Posterior cingulate gyrus (tissue), 11 donors: ENCODE measurements around the gene MOB3B.
A peak's percentile ranks its signal among the peaks of the same experiment; 100 is the strongest.

Experiments used
- DNase-seq, 10 donors: peaks; one replicate each; pipeline versions ENCODE4 v3.0.0 to v3.0.0-alpha.2; 2020 to 2021; ENCODE audit warnings: mixed read lengths in 3 of 10
- intact Hi-C: fragments of 100-400 bp; cut with DNase I; formaldehyde crosslinking; loops from one replicate; pipeline ENCODE4 v1.15.1; 2023

The MOB3B gene

DNA sequence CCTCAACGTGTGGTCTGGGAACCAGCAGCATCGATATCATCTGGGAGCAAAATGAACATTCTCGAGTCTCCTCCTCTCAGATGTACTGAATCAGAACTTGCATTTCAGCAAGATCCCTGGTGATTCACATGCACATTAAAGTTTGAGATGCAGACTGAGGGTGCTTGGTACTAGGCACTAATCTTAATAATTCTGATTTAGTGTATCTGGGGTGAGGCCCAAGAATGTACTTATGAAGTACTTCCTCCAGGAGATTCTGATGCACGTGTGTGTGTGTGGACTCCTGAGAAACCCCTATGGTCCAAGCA lies 176.5 kb downstream of the MOB3B start:
- DNase-seq, result no peak

GRCh38 chr9:27352457-27353165 lies 177.0 kb downstream of the MOB3B start:
- intact Hi-C loops, result no loop called here
- DNase-seq, result no peak

More for the DNA sequence above, 176.5 kb downstream of the MOB3B start:
- intact Hi-C loops, result no loop called here

GRCh38 chr9:27351438-27351837 lies 178.2 kb downstream of the MOB3B start:
- DNase-seq, result peak in 9 of 10 donors; percentile 55 to 95 (median 77)
- intact Hi-C loops, result no loop called here

DNA sequence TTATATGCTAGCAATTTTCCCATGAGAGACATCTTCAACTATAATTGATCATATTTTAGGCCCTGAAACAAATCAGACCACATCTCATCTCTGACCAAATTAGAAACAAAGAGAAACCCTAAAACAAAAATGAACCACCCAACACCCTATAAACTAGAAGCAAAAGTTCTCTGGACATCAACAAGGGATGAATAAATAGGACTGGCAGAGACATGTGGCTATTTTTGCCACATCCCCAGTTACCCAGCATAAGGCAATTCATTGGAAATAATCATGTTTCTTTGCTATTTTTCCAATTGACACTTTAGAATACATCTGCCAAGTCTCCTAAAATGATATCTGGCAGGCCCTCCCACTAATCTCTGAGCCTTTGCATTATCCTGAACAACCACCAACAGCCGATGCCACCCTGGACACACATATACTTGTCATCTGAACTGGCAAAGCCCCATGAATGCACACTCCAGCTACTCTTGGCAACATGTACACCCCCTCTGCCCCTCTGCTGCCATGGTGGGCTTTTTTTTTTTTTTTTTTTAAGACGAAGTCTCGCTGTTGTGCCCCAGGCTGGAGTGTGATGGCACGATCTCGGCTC lies 179.1 kb downstream of the MOB3B start:
- no peak for DNase-seq
- intact Hi-C loops, result no loop called here

DNA sequence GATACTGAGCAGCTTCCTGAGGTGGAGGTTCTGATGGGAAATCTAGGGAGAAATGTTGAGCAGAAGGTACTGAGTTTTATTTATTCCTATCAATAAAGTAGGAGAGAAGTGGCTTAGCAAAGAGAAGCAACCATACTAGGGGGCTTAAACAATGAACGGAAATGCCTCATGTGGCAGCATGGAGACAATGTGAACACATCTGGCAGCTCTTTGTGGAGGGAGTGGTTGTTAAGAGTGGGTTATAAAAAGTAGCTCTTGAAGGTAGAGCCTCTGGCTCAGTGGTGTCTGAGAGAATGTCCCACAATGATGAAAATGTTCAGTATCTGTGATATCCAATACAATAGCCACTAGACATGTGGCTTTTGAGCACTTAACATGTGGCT lies 179.9 kb downstream of the MOB3B start:
- DNase-seq, result no peak
- intact Hi-C loops, result no loop called here

- DNase-seq, result no peak
- intact Hi-C loops, result no loop called here
Observed at GRCh38 chr9:27348785-27349697, 180.6 kb downstream of the MOB3B start.

DNA sequence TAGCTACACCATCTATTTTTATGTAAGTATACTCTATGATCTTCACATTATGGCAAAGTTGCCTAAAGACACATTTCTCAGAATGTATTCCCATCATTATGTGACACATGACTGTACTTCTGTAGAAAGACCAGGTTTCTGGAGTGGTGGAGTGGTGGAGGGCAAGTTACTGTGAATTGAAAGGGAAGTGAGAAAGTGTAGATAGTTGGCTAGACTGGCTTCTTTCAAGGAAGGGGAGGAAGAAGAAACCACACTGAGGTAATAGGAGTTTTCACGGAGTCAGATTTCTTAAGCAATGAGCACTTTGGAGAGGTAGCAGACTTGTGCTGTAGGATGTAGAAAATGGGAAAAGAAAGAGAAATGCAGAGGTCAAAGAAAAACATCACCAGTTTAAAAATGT lies 181.7 kb downstream of the MOB3B start:
- intact Hi-C loops, result no loop called here
- DNase-seq, result no peak

DNA sequence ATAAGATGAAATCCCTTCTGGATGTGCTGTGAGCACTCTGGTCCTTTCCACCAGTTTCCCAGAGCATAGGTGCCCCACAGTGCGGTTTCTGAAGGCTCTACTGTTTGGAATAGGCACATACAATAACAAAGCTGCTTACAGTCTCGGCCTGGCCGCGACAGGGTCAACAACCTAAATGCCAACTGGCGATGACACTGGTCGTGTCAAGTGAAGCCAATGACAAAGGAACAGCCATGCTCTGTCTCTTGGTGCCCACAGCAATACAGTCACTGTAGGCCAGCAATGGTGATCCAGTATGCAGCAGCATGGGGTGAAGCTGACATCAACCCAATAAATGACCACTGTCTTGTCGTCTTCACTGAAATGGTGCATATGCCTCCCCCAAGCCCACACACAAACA lies 184.8 kb downstream of the MOB3B start:
- intact Hi-C loops, result no loop called here
- DNase-seq, result peak in 3 of 10 donors; percentile 53 to 94 (median 60)

DNA sequence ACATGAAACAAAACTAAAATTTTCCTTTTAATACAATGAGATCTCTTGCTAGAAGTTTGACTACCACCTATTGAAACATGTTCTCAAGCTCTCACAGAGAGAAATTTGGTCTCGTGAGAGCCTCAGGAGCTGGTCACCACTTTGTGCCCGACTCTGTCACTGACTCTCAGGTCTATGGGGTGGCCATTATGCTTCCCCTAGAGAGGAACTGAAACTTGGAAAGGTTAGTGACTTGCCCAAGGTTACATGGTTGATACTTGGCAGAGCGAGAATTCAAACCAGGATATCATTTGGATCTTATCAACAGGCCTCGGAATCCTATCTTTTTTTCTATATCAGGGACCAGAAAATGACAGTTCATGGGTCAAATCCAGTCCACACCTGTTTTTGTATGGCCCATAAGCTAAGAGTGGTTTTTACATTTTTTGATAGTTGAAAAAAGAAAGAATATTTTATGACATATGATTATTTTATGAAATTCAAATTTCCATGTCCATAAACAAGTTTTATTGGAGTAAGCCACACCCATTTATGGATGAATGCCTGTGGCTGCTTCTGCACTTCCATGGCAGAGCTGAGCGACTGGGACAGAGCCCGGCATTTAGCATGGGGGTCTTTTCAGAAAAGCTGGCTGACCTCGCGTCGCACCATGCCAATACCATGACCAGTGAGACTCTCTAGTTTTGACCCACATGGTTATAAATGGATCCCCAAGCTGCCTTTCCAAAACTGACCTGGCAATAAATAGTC lies 187.9 kb downstream of the MOB3B start:
- DNase-seq, result no peak
- intact Hi-C loops, result no loop called here

DNA sequence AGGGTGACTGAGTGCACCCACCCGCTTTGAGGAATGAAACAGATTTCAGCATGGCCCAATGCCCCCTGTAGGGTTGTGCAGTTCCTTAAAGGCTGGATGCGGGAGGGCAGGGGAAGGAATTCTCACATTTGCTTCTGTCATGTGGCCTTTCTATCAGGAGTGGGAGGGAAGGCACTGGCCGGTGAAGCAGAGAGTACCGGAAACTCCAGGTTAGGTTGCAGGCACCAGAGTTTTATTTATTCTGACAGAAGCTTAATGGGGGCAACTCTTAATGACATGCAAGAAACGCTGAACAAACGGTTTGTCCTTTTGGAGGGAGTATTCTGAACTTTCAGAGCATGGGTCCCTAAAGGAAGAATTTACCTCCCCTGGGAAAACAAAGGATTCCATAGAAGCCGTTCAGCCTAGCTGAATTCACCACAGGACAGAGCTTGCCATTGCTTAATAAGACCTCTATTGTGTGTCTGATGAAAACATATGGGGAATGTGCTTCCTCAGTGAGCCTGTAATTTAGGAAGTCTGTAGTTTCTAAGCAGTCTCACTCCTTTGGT lies 188.6 kb downstream of the MOB3B start:
- no peak for DNase-seq
- intact Hi-C loops, result no loop called here

GRCh38 chr9:27340285-27340674 lies 189.3 kb downstream of the MOB3B start:
- DNase-seq, result no peak
- intact Hi-C loops, result no loop called here

GRCh38 chr9:27339661-27340284 lies 189.8 kb downstream of the MOB3B start:
- intact Hi-C loops, result no loop called here
- DNase-seq, result peak in 7 of 10 donors; percentile 46 to 91 (median 56)

- intact Hi-C loops, result no loop called here
Observed at GRCh38 chr9:27338527-27338903, 191.1 kb downstream of the MOB3B start.

GRCh38 chr9:27337833-27338526 lies 191.6 kb downstream of the MOB3B start:
- intact Hi-C loops, result no loop called here
- DNase-seq, result peak in 4 of 10 donors; percentile 23 to 89 (median 82)

More at GRCh38 chr9:27338527-27338903, 191.1 kb downstream of the MOB3B start:
- DNase-seq, result peak in 4 of 10 donors; percentile 32 to 89 (median 62)

DNA sequence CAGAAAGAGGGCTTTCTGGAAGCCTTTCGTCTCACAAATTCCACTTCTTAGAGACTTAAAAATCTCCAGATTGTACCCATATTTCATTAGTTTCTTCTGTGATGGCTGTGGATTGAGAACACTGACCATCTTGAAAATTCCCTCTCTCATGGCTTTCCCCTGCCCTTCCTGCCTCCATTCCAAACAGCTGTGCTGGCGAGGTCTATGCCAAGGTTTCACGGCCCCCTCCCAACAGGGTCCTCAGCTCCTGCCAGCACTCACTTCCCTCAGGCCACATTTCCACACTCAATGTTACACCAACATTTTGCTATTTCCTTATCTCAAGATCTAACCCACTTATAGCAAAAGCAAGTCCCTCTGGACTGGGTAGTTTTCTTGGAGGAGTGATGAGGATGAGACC lies 192.4 kb downstream of the MOB3B start:
- DNase-seq, result no peak
- intact Hi-C loops, result no loop called here

- peak in 1 of 10 donors; percentile 66 for DNase-seq
- intact Hi-C loops, result no loop called here
Observed at GRCh38 chr9:27336829-27337228, 192.8 kb downstream of the MOB3B start.

DNA sequence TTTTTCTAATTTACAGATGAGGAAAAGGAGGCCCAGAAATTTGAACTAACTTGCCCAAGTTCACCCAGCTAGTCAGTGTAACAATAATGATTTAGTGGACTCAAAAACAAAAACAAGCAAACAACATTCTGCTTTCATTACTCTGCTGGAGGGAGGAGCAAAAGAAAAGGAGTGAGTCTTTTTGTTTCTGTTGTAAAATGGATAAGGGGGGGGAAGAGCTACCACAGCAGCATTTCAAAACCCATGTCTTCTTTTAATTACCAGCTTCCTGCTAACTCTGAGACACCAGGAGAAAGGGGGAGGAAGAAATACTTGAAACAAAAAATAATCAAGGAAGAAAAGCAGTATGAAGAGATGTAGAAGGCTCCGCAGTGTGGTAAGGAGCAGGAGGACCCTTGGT lies 193.5 kb downstream of the MOB3B start:
- DNase-seq, result no peak
- intact Hi-C loops, result no loop called here

DNA sequence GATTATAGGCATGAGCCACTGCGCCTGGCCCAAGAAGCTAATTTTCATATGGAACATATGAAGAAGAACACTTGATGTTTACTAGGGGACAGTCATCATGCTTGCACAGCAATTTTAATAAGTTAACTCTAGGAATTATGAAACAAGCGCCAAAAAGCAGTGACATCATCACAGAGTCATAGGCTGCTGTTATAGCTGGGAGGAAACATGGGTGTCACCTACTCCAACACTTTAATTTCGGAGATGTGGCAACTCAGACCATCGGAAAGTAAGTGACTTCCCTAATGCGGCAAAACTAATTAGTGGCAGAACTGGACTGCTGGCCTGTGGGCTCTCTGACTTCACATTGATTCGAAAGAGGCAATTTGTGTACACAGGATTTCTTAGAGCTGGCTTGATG lies 194.5 kb downstream of the MOB3B start:
- intact Hi-C loops, result no loop called here
- no peak for DNase-seq
